ENCODE measurements around the gene SRC.

SRC gene

DNA sequence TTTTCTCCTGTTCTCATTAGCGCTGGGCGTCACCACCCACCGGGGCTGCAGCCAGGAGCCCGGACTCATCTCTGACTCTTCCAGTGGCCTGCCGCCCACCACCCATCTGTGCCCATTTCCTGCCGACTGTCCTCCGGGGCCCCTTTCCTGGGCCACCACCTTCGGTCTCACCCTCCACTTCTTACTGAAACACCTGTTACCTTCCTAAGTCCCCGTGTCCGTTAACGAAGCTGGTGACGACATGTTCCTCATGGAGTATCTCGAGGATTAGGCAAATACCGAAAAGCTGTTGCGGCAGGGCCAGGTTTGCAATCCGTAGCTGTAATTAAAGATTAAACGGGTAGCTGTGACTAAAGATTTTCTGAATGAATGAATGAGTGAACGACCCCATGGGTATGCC, 80.2 kb downstream of the SRC start:
- no peak for TF ChIP-seq JUND (IDR thresholded peaks at IDR 0.05; ENCODE audit: low read depth)
- in situ Hi-C loops (cut with HindIII; ENCODE audit: low pct_unique_long_range_greater_than_20kb, low sequenced_read_pairs) = no loop called here
- no peak for DNase-seq (ENCODE audit: low read depth in 1 of 2, low spot score in 1 of 2)

- no peak for DNase-seq (ENCODE audit: low read depth in 1 of 2, low spot score in 1 of 2)
- no peak for TF ChIP-seq JUND (IDR thresholded peaks at IDR 0.05; ENCODE audit: low read depth)
- in situ Hi-C loops (cut with HindIII; ENCODE audit: low pct_unique_long_range_greater_than_20kb, low sequenced_read_pairs) = no loop called here
Measured at GRCh38 chr20:37426978-37427377, 81.0 kb downstream of the SRC start.

- in situ Hi-C loops (cut with HindIII; ENCODE audit: low pct_unique_long_range_greater_than_20kb, low sequenced_read_pairs) = no loop called here
- no peak for TF ChIP-seq JUND (IDR thresholded peaks at IDR 0.05; ENCODE audit: low read depth)
- DNase-seq (ENCODE audit: low read depth in 1 of 2, low spot score in 1 of 2) = no peak
Measured at GRCh38 chr20:37430044-37430443, 84.1 kb downstream of the SRC start.

- no peak for DNase-seq (ENCODE audit: low read depth in 1 of 2, low spot score in 1 of 2)
- no peak for TF ChIP-seq JUND (IDR thresholded peaks at IDR 0.05; ENCODE audit: low read depth)
- in situ Hi-C loops (cut with HindIII; ENCODE audit: low pct_unique_long_range_greater_than_20kb, low sequenced_read_pairs) = no loop called here
Measured at GRCh38 chr20:37430778-37431460, 85.0 kb downstream of the SRC start.

GRCh38 chr20:37431786-37432185, 85.8 kb downstream of the SRC start:
- in situ Hi-C loops (cut with HindIII; ENCODE audit: low pct_unique_long_range_greater_than_20kb, low sequenced_read_pairs) = no loop called here
- DNase-seq (ENCODE audit: low read depth in 1 of 2, low spot score in 1 of 2) = no peak
- TF ChIP-seq JUND (IDR thresholded peaks at IDR 0.05; ENCODE audit: low read depth) = no peak

GRCh38 chr20:37432606-37433005, 86.7 kb downstream of the SRC start:
- no peak for DNase-seq (ENCODE audit: low read depth in 1 of 2, low spot score in 1 of 2)
- in situ Hi-C loops (cut with HindIII; ENCODE audit: low pct_unique_long_range_greater_than_20kb, low sequenced_read_pairs) = no loop called here
- TF ChIP-seq JUND (IDR thresholded peaks at IDR 0.05; ENCODE audit: low read depth) = no peak

- in situ Hi-C loops (cut with HindIII; ENCODE audit: low pct_unique_long_range_greater_than_20kb, low sequenced_read_pairs) = no loop called here
- DNase-seq (ENCODE audit: low read depth in 1 of 2, low spot score in 1 of 2) = no peak
- no peak for TF ChIP-seq JUND (IDR thresholded peaks at IDR 0.05; ENCODE audit: low read depth)
Measured at GRCh38 chr20:37435607-37436006, 89.7 kb downstream of the SRC start.

DNA sequence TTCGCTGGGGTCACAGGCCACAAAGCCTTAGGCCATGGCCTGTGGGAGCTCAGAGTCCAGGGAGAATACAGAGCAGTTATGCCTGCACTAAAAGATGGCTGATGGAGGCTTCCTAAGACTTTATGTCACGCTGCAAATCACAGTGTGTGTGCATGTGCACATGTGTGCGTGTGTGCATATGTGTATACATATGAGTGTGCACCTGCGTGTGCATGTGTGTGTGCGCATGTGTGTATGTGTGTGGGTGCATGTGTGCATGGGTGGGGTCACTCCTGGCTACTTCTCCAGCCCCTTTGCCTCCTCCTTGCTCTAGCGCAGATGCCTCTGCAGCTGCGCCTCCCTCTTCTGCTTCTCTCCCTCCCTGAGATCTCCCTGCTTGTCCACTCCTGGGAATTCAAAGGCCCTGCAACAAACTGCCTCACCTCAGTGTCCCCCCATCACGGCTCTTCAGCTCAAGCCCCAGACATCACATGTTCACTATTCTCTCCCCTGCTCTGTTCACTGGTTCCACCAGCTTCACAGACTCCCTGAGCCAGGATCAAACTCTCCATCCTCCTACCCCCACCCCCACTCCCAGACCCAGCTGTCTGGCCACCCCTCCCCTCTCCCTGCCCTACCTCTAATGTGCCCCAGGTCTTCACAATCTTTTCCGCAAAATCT, 90.7 kb downstream of the SRC start:
- in situ Hi-C loops (cut with HindIII; ENCODE audit: low pct_unique_long_range_greater_than_20kb, low sequenced_read_pairs) = no loop called here
- no peak for TF ChIP-seq JUND (IDR thresholded peaks at IDR 0.05; ENCODE audit: low read depth)
- DNase-seq (ENCODE audit: low read depth in 1 of 2, low spot score in 1 of 2) = no peak

- no peak for TF ChIP-seq JUND (IDR thresholded peaks at IDR 0.05; ENCODE audit: low read depth)
- in situ Hi-C loops (cut with HindIII; ENCODE audit: low pct_unique_long_range_greater_than_20kb, low sequenced_read_pairs) = no loop called here
- no peak for DNase-seq (ENCODE audit: low read depth in 1 of 2, low spot score in 1 of 2)
Measured at GRCh38 chr20:37437676-37438075, 91.7 kb downstream of the SRC start.

DNA sequence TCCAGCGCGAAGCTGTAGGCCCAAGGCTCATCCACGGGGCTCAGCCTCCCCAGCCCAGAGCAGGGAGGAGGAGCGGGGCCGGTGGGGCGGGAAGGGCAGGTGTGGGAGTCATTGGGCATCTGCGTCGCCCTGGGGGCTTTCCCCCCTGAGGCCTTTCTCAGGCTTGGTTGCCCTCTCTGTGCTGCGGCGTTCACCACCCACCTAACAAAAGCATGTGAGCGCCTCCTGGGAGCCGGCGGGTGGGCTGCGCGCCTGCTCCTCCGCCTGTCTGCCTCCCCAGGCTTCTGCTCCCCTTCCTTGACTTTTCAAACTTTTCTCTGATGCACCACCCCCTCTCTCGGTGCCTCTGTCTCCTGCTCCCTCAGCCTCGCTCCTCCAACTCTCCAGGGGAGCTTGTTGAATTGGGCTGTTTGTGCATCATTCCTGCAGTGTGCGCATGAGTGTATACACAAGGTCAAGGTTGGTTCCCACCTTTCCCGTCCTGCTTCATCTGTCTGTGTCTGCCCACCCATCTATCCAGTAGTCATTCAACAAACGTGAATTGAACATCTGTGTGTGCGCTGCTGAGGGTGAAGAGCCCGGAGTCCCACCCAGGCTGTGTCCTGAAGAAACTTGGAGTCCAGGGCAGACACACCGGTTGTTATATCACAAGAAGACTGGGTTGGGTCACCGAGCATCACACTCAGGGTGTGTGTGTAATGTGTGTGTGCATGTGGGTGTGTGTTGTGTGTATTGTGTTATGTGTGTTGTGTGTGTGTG, 92.7 kb downstream of the SRC start:
- no peak for TF ChIP-seq JUND (IDR thresholded peaks at IDR 0.05; ENCODE audit: low read depth)
- in situ Hi-C loops (cut with HindIII; ENCODE audit: low pct_unique_long_range_greater_than_20kb, low sequenced_read_pairs) = no loop called here
- no peak for DNase-seq (ENCODE audit: low read depth in 1 of 2, low spot score in 1 of 2)

GRCh38 chr20:37439223-37439933, 93.4 kb downstream of the SRC start:
- no peak for DNase-seq (ENCODE audit: low read depth in 1 of 2, low spot score in 1 of 2)
- in situ Hi-C loops (cut with HindIII; ENCODE audit: low pct_unique_long_range_greater_than_20kb, low sequenced_read_pairs) = no loop called here
- TF ChIP-seq JUND (IDR thresholded peaks at IDR 0.05; ENCODE audit: low read depth) = no peak

GRCh38 chr20:37441023-37441422, 95.1 kb downstream of the SRC start:
- in situ Hi-C loops (cut with HindIII; ENCODE audit: low pct_unique_long_range_greater_than_20kb, low sequenced_read_pairs) = no loop called here
- DNase-seq (ENCODE audit: low read depth in 1 of 2, low spot score in 1 of 2) = no peak
- no peak for TF ChIP-seq JUND (IDR thresholded peaks at IDR 0.05; ENCODE audit: low read depth)

DNA sequence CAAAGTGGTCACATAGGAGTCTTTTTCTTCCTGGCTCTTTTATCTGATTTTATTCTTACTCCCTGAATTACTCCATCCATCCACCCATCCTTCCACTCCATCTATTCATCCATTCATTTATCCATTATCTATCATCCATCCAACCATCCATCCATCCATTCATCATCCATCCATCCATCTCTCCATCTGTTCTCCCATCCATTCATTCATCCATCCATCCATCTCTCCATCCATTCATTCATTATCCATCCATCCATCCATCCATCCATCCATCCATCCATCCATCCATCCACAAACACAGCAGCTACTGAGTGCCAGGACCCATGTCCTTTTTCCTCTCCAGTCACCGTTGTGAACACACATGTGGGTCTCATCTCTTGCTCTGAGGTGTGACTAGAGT, 96.6 kb downstream of the SRC start:
- DNase-seq (ENCODE audit: low read depth in 1 of 2, low spot score in 1 of 2) = no peak
- no peak for TF ChIP-seq JUND (IDR thresholded peaks at IDR 0.05; ENCODE audit: low read depth)
- in situ Hi-C loops (cut with HindIII; ENCODE audit: low pct_unique_long_range_greater_than_20kb, low sequenced_read_pairs) = no loop called here

Measured in T47D (cell line).